DND-41 (cell line): ENCODE data around the gene BRPF1.

Experiments used
- ATAC-seq: fragments of 200-7000 bp; cut with Tn5 transposase; 3 replicates; pipeline ENCODE4 v1.9.1; 2021; ENCODE audit warnings: low read depth; ENCODE audit not compliant: insufficient read depth
- DNase-seq: peaks from one replicate; pipeline ENCODE4 v3.0.0-alpha.2; 2020
- H2AFZ ChIP-seq: 2 replicates; pipeline ENCODE4 v1.6.0; 2012; ENCODE audit warnings: low read depth, low read length
- H3K27ac ChIP-seq: 2 replicates; pipeline ENCODE4 v1.5.1; 2012; ENCODE audit warnings: low read length, inconsistent platforms
- H3K27me3 ChIP-seq: fragments of 200-600 bp; sonication (generic); 2 replicates; pipeline ENCODE4 v1.6.0; 2012; ENCODE audit warnings: low read length, mild to moderate bottlenecking, inconsistent platforms; ENCODE audit not compliant: insufficient read depth, poor library complexity
- H3K36me3 ChIP-seq: 2 replicates; pipeline ENCODE4 v1.5.1; 2012; ENCODE audit warnings: low read length, inconsistent platforms; ENCODE audit not compliant: insufficient read depth
- H3K4me1 ChIP-seq: 2 replicates; pipeline ENCODE4 v1.5.1; 2012; ENCODE audit warnings: mild to moderate bottlenecking, low read length; ENCODE audit not compliant: insufficient read depth
- H3K4me2 ChIP-seq: 2 replicates; pipeline ENCODE4 v1.6.0; 2012; ENCODE audit warnings: mild to moderate bottlenecking, moderate library complexity, low read length, inconsistent platforms; ENCODE audit not compliant: insufficient read depth
- H3K4me3 ChIP-seq, 2 experiments: fragments of 200-600 bp in 1 of 2; shearing (Covaris generic) in 1 of 2; 2 replicates each; pipeline ENCODE4 v1.5.1; 2012 to 2016; ENCODE audit warnings: inconsistent platforms in 2 of 2, low read length in 2 of 2, mild to moderate bottlenecking in 2 of 2, low read depth in 1 of 2, moderate library complexity in 1 of 2
- H3K79me2 ChIP-seq: 2 replicates; pipeline ENCODE4 v1.6.0; 2012; ENCODE audit warnings: low read length, inconsistent platforms; ENCODE audit not compliant: insufficient read depth
- H3K9ac ChIP-seq: 2 replicates; pipeline ENCODE4 v1.6.0; 2012; ENCODE audit warnings: low read depth, mild to moderate bottlenecking, inconsistent platforms, low read length, moderate library complexity
- H3K9me3 ChIP-seq: 2 replicates; pipeline ENCODE4 v1.5.1; 2012; ENCODE audit warnings: low read length, moderate library complexity, mild to moderate bottlenecking, inconsistent platforms; ENCODE audit not compliant: insufficient read depth, severe bottlenecking
- H4K20me1 ChIP-seq: 2 replicates; pipeline ENCODE4 v1.6.0; 2012; ENCODE audit warnings: low read length; ENCODE audit not compliant: insufficient read depth
- EZH2 ChIP-seq: IDR thresholded peaks from 3 replicates; pipeline ENCODE4 v1.6.1; 2012; ENCODE audit warnings: borderline replicate concordance, low read depth, mild to moderate bottlenecking, moderate library complexity, low read length, inconsistent platforms; ENCODE audit not compliant: severe bottlenecking
- TF ChIP-seq, protein P1 (sequence below): IDR thresholded peaks from 2 replicates; pipeline ENCODE4 v1.5.1; 2012; ENCODE audit warnings: borderline replicate concordance, low read length, moderate library complexity, mild to moderate bottlenecking; ENCODE audit not compliant: poor library complexity, severe bottlenecking; ENCODE audit errors: extremely low read depth

BRPF1 gene

DNA sequence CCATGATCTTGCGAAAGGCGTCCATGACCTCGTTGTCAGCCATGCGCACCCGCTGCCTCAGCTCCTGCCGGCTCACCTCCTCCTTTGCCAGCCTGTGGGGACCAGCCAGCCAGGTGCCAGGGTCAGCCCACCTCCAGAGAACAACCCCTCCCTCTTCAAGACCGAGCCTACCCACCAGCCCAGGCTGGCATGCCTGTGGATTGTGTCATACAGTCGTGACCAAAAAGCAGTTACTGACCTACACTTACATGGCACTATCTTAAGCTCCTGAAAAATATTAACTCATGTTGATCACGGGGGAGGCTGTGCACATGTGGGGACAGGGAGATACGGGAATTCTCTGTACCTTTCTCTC, 48.9 kb downstream of the BRPF1 start:
- Histone ChIP-seq H3K36me3 (peaks cover 30% of the 10 kb centered on the region), H3K4me1 (peaks cover 28% of the 10 kb centered on the region), H3K27ac (peak overlapping the region; percentile 62; the same call in 1 of the 2 replicates), H4K20me1 (peaks cover 31% of the 10 kb centered on the region), H3K4me3 (no peak overlapping the region), H3K9me3 (no peaks in the 10 kb centered on the region), H3K27me3 (peaks cover 8% of the 10 kb centered on the region), H3K4me2 (peak overlapping the region; percentile 39; the same call in 1 of the 2 replicates), H2AFZ (no peak overlapping the region), H3K9ac (peak overlapping the region; percentile 4; the same call in 1 of the 2 replicates), H3K79me2 (no peaks in the 10 kb centered on the region)
- ATAC-seq = peak; percentile 2; the same call in 1 of the 3 replicates
- DNase-seq = no peak
- TF ChIP-seq EZH2 = no peak
- TF ChIP-seq, protein P1, sequence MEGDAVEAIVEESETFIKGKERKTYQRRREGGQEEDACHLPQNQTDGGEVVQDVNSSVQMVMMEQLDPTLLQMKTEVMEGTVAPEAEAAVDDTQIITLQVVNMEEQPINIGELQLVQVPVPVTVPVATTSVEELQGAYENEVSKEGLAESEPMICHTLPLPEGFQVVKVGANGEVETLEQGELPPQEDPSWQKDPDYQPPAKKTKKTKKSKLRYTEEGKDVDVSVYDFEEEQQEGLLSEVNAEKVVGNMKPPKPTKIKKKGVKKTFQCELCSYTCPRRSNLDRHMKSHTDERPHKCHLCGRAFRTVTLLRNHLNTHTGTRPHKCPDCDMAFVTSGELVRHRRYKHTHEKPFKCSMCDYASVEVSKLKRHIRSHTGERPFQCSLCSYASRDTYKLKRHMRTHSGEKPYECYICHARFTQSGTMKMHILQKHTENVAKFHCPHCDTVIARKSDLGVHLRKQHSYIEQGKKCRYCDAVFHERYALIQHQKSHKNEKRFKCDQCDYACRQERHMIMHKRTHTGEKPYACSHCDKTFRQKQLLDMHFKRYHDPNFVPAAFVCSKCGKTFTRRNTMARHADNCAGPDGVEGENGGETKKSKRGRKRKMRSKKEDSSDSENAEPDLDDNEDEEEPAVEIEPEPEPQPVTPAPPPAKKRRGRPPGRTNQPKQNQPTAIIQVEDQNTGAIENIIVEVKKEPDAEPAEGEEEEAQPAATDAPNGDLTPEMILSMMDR = no peak

DNA sequence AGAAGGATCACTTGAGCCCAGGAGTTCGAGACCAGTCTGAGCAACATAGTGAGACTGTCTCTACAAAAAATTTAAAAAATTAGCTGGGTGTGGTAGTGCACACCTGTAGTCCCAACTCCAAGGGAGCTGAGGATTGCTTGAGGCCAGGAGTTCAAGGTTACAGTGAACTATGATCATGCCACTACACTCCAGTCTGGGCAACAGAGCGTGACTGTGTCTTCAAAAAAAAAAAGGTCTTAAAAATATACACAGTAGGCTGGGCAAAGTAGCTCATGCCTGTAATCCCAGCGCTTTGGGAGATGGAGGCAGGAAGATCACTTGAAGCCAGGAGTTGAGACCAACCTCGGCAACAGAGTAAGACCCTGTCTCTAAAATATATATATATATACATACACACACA, 49.4 kb downstream of the BRPF1 start:
- TF ChIP-seq EZH2 = no peak
- TF ChIP-seq, protein P1 = no peak
- H2AFZ ChIP-seq = no peak overlapping the region
- ATAC-seq = no peak
- H3K4me3 ChIP-seq = no peak overlapping the region
- peaks cover 8% of the 10 kb centered on the region for H3K27me3 ChIP-seq
- H3K9ac ChIP-seq = no peak overlapping the region
- H3K4me2 ChIP-seq = no peak overlapping the region
- peaks cover 31% of the 10 kb centered on the region for H4K20me1 ChIP-seq
- no peaks in the 10 kb centered on the region for H3K79me2 ChIP-seq
- H3K4me1 ChIP-seq = peaks cover 28% of the 10 kb centered on the region
- no peak for DNase-seq
- H3K36me3 ChIP-seq = peaks cover 34% of the 10 kb centered on the region
- no peak overlapping the region for H3K27ac ChIP-seq
- H3K9me3 ChIP-seq = no peaks in the 10 kb centered on the region

DNA sequence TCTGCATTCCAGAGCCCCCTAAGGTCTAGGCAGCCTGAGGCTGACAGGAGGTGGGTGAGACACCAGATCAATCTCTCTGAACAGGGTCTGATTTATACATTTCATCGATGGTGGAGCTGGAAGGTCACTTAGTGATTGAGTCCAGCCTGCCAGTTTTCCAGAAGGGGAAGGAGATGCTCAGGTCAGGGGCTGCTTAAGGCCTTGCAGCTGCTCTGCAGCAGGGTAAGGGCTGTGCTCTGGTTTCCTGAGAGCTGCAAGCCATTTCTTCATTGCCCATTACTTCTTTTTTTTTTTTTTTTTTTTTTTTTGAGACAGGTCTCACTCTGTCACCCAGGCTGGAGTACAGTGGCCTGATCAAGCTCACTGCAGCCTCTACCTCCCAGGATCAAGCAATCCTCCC, 50.0 kb downstream of the BRPF1 start:
- TF ChIP-seq, protein P1 = no peak
- no peak for TF ChIP-seq EZH2
- Histone ChIP-seq H2AFZ (no peak overlapping the region), H3K4me2 (no peak overlapping the region), H3K79me2 (no peaks in the 10 kb centered on the region), H3K27ac (no peak overlapping the region), H3K9ac (no peak overlapping the region), H4K20me1 (peaks cover 31% of the 10 kb centered on the region), H3K27me3 (peaks cover 8% of the 10 kb centered on the region), H3K4me3 (no peak overlapping the region), H3K9me3 (no peaks in the 10 kb centered on the region), H3K4me1 (peaks cover 28% of the 10 kb centered on the region), H3K36me3 (peaks cover 39% of the 10 kb centered on the region)
- ATAC-seq (no peak), DNase-seq (no peak)

DNA sequence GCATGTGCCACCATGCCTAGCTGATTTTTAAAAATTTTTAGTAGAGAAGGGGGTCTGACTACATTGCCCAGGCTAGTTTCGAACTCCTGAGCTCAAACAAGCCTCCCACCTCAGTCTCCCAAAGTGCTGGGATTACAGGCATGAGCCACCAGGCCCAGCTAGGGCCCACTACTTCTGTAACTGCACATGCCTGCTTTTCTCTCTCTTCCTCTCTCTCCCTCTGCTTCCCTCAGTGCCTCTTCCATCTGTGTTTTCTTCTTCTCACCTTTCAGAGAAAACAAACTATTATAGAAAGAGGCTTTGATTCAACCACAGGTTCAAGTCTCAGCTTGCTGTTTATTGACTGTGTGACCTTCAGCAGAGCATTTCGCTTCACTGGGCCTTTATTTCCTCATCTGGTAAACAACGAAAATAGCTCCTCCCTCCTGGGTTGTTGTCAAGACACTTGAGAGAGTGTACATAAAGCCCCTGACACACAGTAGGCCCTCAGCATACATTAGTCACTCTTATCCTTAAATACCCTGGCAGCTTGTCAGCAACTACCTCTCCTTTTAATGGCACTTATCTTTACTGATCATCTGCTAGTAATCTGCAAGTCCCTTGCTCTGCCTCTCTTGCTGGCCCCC, 50.6 kb downstream of the BRPF1 start:
- no peak for DNase-seq
- TF ChIP-seq, protein P1 = no peak
- TF ChIP-seq EZH2 = no peak
- H3K27me3 ChIP-seq = peaks cover 6% of the 10 kb centered on the region
- no peak overlapping the region for H3K4me3 ChIP-seq
- peaks cover 29% of the 10 kb centered on the region for H4K20me1 ChIP-seq
- no peak overlapping the region for H3K4me2 ChIP-seq
- no peaks in the 10 kb centered on the region for H3K79me2 ChIP-seq
- no peak overlapping the region for H2AFZ ChIP-seq
- ATAC-seq = no peak
- no peak overlapping the region for H3K9ac ChIP-seq
- H3K36me3 ChIP-seq = peaks cover 44% of the 10 kb centered on the region
- peaks cover 28% of the 10 kb centered on the region for H3K4me1 ChIP-seq
- no peak overlapping the region for H3K27ac ChIP-seq
- no peaks in the 10 kb centered on the region for H3K9me3 ChIP-seq
